ENCODE results near the gene CFAP47.
"Not testable (repeated sequence)": the region's sequence is repeated elsewhere in the genome, so short reads cannot be mapped to it uniquely, and the experiment has no call there.

CFAP47 gene

DNA sequence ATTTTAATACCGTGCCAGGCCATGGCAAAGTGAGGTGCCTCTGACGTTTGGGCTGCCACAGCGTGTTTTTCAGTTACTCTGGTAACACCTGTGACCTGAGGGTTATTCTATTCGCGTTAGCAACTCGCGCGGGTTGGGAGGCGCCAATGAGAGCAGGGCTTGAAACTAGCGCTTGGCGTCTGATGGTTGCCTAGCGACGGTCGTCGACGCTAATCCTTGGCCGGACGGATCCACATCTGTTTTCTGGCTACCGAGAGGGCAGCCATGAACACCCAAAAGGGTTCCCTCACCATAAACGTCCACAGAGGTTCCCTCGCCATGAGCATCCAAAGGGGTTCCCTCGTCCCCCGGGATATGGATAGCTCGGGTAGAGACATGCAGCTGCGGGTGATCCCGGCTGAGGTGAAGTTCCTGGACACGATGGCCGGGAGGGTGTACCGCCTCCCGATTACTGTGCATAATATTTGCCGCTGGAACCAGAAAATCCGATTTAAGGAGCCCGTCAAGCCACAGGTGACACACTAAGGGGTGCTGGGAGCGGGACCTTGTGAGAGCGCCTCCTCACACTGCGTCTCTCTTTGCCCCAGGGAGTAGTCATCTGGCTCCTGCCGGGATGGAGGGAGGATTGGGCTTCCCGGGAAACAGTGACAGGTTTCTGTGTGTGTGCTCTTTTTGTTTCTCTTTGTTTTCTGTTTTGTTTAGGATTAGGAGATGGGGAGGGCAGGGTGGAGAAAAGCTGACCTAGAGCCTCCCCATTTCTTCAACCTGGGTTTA lies at the start of gene CFAP47:
Gene CFAP47 (plus strand): TSS at position 199 of the 774 bp plus-strand sequence. CDS start 66 bp downstream, at position 265.
- DNase-seq: no peak

DNA sequence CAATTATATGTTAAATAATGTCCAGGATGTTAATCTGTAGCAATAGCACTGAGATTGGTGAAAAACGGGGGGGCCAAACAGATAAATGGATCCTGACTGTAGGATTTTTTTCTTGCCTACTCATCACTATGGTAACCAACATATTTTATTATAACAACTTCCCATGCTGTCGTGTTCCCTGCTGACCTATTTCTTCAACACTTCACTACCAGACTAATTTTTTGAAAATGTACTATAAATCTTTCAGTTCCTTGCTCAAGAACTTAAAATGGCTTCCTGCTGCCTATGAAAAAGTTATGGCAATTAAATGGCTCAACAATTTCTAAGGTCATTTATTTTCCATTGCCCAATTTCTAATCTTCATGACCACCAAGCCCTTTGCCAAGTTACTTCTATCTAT lies 38.9 kb upstream of the CFAP47 start:
- no peak for DNase-seq

DNA sequence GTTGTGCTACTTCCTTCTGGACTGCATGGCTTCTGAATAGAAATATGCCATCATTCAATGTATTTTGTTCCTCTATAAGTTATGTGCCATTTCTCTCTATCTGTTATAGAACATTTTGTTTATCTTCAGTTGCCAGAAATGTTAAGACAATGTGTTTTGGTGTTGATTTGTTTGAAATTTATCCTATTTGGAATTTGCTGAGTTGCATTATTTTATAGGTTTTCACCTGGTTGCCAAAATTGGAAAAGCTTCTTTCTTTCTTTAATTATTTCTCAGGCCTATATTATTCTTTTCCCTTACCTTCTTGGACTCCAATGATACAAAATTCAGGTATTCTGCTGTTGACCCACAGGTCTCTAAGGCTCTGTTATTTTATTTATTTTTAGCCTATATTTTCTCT lies 33.4 kb upstream of the CFAP47 start:
- DNase-seq: no peak

DNA sequence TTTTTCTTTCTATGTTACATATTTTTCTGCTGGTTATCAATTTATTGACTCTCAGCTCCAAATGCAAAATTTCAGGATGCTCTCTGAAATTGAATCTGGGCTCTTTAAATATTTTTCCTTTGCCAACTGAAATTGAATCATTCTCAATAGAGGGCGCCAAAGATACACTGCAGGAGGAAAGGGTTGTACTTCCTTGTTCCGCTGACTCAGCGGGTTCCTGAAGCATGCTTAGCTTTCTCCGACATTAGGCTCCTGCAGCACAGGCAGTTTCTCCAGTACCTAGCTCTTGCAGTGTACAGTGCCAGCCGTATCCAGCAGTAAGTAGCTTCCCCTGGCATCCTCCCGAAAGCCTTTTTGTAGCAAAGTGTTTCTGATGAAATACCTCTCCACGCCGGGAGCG lies 28.8 kb upstream of the CFAP47 start:
- peak; percentile 1 for DNase-seq

- not testable (repeated sequence) for DNase-seq
These were observed 67.3 kb downstream of the CFAP47 start for GRCh38 chrX:35986816-35987215.

DNA sequence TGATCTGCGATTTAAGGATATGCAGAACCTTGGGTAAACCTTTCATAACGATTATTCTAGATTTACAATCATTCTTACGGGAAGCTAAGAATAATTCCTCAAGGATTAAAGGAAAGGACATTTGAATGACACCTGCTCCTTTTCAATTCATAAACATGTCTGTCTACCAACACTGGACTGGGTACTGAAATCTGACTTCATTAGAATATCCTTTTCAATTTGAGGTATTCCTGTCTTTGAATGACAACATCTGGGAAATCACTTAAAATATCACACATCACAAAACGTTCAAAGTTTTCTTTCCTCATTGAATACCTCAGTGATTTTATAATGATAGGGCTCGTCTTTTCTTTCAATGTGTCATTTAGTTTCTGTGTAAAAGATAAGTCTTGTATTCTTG lies 87.7 kb downstream of the CFAP47 start:
- no peak for DNase-seq

GRCh38 chrX:36019125-36019524 lies 99.6 kb downstream of the CFAP47 start:
- no peak for DNase-seq

DNA sequence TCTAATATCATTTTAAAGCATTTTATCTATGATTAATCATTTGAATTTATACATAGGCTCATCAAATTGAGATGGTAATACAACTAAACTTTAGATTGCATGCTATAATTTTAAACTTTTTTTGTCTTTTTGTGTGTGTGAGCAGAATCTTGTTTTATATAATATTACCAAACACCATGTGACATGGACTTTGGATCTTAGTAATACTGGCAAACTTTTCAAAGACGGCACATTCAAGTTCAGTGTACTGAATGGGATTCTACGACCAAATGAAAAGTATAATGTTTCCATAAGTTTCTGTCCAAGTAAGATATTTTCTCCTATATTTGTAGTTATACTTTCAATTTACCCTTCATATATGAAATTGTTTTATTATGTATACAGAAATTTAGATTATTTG lies 116.0 kb downstream of the CFAP47 start:
- no peak for DNase-seq

GRCh38 chrX:36062778-36063177 lies 143.2 kb downstream of the CFAP47 start:
- no peak for DNase-seq

- DNase-seq: no peak
These were observed 151.5 kb downstream of the CFAP47 start for GRCh38 chrX:36071061-36071460.

DNA sequence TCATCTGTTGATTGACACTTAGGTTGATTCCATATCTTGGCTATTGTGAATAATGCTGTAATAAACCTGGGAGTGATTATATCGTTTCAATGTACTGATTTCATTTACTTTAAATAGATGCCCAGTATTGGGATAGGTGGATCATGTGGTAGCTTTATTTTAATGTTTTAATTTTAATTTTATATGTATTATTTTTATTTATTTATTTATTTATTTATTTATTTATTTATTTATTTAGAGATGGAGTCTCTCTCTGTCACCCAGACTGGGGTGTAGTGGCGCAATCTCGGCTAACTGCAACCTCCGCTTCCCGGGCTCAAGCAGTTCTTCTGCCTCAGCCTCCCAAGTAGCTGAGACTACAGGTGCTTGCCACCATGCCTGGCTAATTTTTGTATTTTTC lies 155.5 kb downstream of the CFAP47 start:
- not testable (repeated sequence) for DNase-seq

DNA sequence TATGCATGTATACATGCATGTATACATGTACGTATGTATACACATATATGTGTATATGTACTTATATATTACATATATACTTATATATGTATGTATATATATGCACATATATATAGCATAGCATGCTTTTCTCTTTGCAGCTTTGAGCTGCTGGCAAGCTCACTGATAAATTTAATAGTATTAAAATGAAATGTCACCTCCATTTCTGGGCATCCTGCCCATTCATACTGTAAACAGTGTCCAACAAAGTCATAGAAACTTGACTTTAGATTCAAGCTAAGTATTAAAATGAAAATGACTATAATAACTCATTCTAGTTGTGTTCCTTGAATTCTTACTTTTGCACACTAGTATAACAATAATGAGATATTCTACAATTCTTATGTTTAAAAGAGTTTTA lies 163.7 kb downstream of the CFAP47 start:
- DNase-seq: no peak

- no peak for DNase-seq
These were observed 167.8 kb downstream of the CFAP47 start for GRCh38 chrX:36087366-36087765.

DNA sequence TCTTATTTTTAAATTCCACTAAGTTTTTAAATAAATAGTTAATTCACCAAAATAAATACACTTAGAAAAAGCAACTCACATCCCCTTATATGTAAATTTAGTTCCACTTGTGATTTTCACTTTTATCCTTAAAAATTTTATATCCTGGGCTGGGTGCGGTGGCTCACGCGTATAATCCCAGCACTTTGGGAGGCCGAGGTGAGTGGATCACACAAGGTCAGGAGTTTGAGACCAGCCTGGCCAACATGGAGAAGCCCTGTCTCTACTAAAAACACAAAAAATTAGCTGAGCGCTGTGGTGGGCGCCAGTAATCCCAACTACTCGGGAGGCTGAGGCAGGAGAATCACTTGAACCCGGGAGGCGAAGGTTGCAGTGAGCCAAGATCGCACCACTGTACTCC lies 169.4 kb downstream of the CFAP47 start:
- not testable (repeated sequence) for DNase-seq

- no peak for DNase-seq
These were observed 182.9 kb downstream of the CFAP47 start for GRCh38 chrX:36102425-36102824.

DNA sequence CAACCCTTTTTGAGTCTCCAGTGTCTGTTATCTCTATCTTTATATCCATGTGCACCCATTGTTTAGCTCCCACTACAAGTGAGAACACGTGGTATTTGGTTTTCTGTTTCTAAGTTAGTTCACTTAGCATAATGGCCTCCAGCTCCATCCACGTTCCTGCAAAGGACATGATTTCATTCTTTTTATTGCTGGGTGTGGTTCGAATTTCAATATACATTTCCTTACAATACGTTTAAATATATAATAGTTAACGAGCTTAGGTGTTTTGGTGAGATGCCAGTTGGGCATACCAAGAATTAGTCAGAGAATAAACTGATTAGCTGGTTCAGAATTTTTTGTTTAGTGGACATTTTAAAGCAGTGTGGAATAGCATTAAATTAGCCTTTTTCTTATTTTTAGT lies 196.7 kb downstream of the CFAP47 start:
- no peak for DNase-seq

DNA sequence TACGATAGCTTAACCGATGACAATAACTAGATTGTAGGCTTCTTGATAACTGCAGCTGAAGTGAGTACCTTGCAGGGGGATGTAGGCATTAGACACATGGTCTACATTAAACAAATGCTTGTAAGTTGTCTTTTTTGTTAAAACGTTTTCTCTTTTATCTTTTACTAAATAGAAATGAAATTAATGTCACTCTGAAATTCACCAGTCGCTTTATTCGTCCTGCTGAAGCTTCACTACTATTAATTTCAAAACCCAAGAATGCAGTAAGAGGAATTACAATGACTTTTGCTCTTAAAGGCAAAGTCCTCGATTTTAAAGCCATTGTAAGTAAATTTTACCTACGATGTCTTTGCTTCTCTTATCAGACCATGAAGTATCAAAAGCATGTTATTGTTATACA lies 239.7 kb downstream of the CFAP47 start:
- DNase-seq: no peak

DNA sequence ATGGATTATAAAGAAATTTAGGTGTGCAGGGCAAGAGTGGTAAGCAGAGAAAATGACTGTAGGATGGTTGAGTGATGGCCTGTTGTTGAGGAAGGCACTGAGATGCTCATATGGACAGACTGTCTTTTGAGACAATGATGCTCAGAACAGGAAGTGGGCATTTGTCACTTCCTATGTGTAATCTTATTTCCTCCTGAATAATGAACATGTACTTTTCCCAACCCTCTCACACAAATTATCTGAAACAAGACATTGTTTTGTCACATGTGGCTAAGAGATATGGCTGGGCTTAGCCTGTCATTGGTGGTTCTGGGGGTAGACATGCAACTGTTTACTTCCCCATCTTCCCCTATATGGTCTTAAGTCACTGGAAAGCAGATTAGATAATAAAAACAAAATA lies 240.5 kb downstream of the CFAP47 start:
- no peak for DNase-seq

GRCh38 chrX:36198575-36198974 lies 279.0 kb downstream of the CFAP47 start:
- DNase-seq: no peak

GRCh38 chrX:36199928-36200327 lies 280.4 kb downstream of the CFAP47 start:
- no peak for DNase-seq

DNA sequence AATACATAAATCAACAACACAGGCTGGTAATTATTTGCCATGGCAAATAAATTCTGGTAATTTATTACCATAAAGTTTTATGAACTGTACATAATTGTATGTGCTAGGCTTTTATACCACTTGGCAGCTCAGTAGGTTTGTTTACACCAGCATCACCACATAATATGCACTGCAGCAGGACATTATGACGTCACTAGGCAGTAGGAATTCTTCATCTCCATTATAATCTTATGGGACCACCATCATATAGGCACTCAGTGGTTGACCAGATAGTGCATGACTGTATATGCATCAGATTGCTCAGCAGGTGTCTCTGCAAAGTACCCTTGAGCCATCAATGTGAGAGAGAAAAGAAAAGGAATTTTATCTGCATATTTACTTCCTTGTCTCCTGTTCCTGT lies 295.4 kb downstream of the CFAP47 start:
- DNase-seq: no peak

DNA sequence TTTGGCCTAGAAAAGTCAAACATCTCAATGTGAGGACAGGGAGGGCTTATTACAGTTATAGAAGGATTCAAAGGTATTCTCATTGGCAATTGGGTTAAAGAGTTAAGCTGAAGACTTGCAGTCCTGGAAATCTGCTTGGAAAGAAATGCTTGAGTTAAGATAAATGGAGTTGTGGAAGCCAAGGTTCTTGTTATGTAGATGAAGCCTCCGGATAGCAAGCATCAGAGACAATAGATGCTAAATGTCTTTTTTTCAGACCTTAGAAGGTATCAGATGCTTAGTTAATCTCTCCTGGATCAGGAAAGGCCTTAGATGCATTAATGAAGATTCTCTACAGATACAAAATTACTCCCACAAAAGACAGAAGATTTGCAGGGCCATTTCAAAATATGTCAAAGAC lies 299.3 kb downstream of the CFAP47 start:
- no peak for DNase-seq

- DNase-seq: not testable (repeated sequence)
These were observed 315.4 kb downstream of the CFAP47 start for GRCh38 chrX:36234840-36235528.

GRCh38 chrX:36241397-36241796 lies 321.9 kb downstream of the CFAP47 start:
- DNase-seq: no peak

GRCh38 chrX:36266155-36266554 lies 346.6 kb downstream of the CFAP47 start:
- DNase-seq: no peak
